M059J (cell line): ENCODE data around the gene DVL3. TPM values are rescaled to one million over a fixed set of nuclear protein-coding genes. Genes with fewer than 3 reads are reported as not detected.

ENCODE experiments used
- DNase-seq: peaks from one replicate; pipeline ENCODE4 v3.0.0-alpha.2; 2012; ENCODE audit warnings: low read depth
- total RNA-seq: library from RNA; depleted of rRNA; stranded (reverse); fragments of >200 nt; shearing (Covaris generic); gene quantifications from 2 replicates; pipeline ENCODE4 v1.2.3, GENCODE V29; 2014; rRNA removed

DVL3 gene
- total RNA-seq, 1 experiment from 2014 or later: 30.3 TPM

DNA sequence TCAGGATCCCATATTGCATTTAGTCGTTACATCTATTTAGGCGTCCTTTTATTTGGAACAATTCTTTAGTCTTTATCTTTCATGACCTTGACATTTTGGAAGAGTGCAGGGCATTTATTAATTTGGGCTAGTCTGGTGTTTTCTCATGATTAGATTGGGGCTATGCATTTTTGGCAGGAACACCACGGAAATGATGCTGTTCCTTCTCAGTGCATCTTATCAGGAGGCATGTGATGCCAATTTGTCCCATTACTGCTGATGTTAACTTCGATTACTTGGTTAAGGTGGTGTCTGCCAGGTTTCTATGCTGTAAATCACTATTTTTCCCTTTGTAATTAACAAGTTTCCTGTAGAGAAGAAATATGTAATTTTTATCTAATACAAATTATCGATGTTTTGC lies 56.1 kb downstream of the DVL3 start:
- no peak for DNase-seq

GRCh38 chr3:184211718-184212117 lies 56.5 kb downstream of the DVL3 start:
- DNase-seq: no peak

DNA sequence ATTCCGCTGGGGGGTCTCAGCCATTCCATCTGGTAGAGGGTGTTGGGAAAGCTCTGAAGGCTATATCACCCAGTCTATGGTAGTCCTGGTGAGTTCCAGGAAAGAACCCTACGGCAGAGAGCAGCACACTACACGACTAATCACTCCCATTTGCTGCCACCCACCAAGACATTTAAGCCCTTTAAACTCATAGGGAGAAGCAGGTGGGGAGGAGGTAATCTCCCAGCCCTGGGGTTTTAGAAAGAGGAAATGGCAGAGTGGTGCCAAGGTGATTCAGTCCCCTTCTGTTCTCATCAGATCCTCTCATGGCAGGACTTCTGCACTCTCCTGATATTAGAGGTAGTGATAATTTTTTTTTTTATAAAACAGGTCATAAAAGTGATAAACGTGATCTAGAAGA lies 63.6 kb downstream of the DVL3 start:
- DNase-seq: no peak

DNA sequence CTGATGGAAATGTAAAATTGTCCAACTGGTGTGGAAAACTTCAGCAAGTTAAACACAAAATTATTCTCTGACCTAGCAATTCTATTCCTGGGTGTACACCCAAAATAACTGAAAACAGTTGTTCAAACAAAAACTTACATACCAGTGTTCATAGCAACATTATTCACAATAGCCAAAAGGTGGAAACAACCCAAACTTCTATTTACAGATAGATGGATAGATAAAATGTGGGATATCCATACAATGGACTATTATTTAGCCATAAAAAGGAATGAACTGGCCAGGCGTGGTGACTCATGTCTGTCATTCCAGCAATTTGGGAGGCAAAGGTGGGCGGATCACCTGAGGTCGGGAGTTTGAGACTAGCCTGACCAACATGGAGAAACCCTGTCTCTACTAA lies 67.3 kb downstream of the DVL3 start:
- DNase-seq: no peak

Other genes starting within 250 kb of the DVL3 start
- gene ABCC5, start 137.5 kb upstream of the DVL3 start, total RNA-seq: 6.7 and 11.6 TPM in 2 replicates
- gene HTR3D, start 123.6 kb upstream of the DVL3 start, total RNA-seq: not detected in 2 replicates
- 0.30 and 0.47 TPM in 2 replicates for gene HTR3C, start 102.3 kb upstream of the DVL3 start, total RNA-seq
- gene HTR3E, start 58.3 kb upstream of the DVL3 start, total RNA-seq: not detected in 2 replicates
- 29.4 and 43.6 TPM in 2 replicates for gene EIF2B5, start 20.0 kb upstream of the DVL3 start, total RNA-seq
- gene AP2M1, start 19.5 kb downstream of the DVL3 start, total RNA-seq: 676 and 795 TPM in 2 replicates
- gene ABCF3, start 30.8 kb downstream of the DVL3 start, total RNA-seq: 27.4 and 43.4 TPM in 2 replicates
- not detected in 2 replicates for gene VWA5B2, start 74.2 kb downstream of the DVL3 start, total RNA-seq
- 127 and 132 TPM in 2 replicates for gene ALG3, start 93.6 kb downstream of the DVL3 start, total RNA-seq
- 9.7 and 9.9 TPM in 2 replicates for gene EEF1AKMT4, start 94.3 kb downstream of the DVL3 start, total RNA-seq
- 1.1 TPM in 1 of 2 replicates, not detected in the other for gene CAMK2N2, start 106.2 kb downstream of the DVL3 start, total RNA-seq
- gene ECE2, start 120.6 kb downstream of the DVL3 start, total RNA-seq: not detected in 2 replicates
- gene PSMD2, start 143.9 kb downstream of the DVL3 start, total RNA-seq: 902 and 1,026 TPM in 2 replicates
- gene EIF4G1, start 159.2 kb downstream of the DVL3 start, total RNA-seq: 231 and 422 TPM in 2 replicates
- 14.1 and 24.6 TPM in 2 replicates for gene FAM131A, start 182.2 kb downstream of the DVL3 start, total RNA-seq
- gene CLCN2, start 206.2 kb downstream of the DVL3 start, total RNA-seq: 2.5 and 4.9 TPM in 2 replicates
- 162 and 196 TPM in 2 replicates for gene POLR2H, start 206.3 kb downstream of the DVL3 start, total RNA-seq
- not detected in 2 replicates for gene THPO, start 222.8 kb downstream of the DVL3 start, total RNA-seq
- 0.42 TPM in 1 of 2 replicates, not detected in the other for gene CHRD, start 224.7 kb downstream of the DVL3 start, total RNA-seq